NB4 (cell line): ENCODE data around the gene SASH1.

ENCODE experiments used
- MYC ChIP-seq: IDR thresholded peaks from 2 replicates; pipeline ENCODE4 v1.6.1; 2011; ENCODE audit warnings: low read depth, low read length
- POLR2A ChIP-seq: IDR thresholded peaks from 2 replicates; pipeline ENCODE4 v1.6.1; 2011; ENCODE audit warnings: mild to moderate bottlenecking; ENCODE audit not compliant: insufficient read length; ENCODE audit errors: extremely low read depth
- TF ChIP-seq, protein P1 (sequence below): IDR thresholded peaks from one replicate; pipeline ENCODE4 v1.5.1; 2012; ENCODE audit warnings: low read depth, low read length
- TF ChIP-seq, protein P2 (sequence below): IDR thresholded peaks from 2 replicates; pipeline ENCODE4 v1.6.1; 2011; ENCODE audit warnings: low read depth, low read length

- TF ChIP-seq, protein P1, sequence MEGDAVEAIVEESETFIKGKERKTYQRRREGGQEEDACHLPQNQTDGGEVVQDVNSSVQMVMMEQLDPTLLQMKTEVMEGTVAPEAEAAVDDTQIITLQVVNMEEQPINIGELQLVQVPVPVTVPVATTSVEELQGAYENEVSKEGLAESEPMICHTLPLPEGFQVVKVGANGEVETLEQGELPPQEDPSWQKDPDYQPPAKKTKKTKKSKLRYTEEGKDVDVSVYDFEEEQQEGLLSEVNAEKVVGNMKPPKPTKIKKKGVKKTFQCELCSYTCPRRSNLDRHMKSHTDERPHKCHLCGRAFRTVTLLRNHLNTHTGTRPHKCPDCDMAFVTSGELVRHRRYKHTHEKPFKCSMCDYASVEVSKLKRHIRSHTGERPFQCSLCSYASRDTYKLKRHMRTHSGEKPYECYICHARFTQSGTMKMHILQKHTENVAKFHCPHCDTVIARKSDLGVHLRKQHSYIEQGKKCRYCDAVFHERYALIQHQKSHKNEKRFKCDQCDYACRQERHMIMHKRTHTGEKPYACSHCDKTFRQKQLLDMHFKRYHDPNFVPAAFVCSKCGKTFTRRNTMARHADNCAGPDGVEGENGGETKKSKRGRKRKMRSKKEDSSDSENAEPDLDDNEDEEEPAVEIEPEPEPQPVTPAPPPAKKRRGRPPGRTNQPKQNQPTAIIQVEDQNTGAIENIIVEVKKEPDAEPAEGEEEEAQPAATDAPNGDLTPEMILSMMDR, result no peak
- no peak for TF ChIP-seq POLR2A
- TF ChIP-seq, protein P2, sequence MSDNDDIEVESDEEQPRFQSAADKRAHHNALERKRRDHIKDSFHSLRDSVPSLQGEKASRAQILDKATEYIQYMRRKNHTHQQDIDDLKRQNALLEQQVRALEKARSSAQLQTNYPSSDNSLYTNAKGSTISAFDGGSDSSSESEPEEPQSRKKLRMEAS, result no peak
- no peak for TF ChIP-seq MYC
Observed at GRCh38 chr6:148293181-148293995, 49.2 kb upstream of the SASH1 start.
